Hepatocyte (in vitro differentiated cells): ENCODE data around the gene SLC39A11.

Experiments
- EZH2 ChIP-seq: fragments of 200-600 bp; sonication (generic); IDR thresholded peaks from 2 replicates; pipeline ENCODE4 v1.6.1; 2016; ENCODE audit warnings: antibody characterized with exemption, mild to moderate bottlenecking, borderline replicate concordance
- EZH2phosphoT487 ChIP-seq: fragments of 200-600 bp; sonication (generic); IDR thresholded peaks from one replicate; pipeline ENCODE4 v1.6.1; 2018; ENCODE audit warnings: antibody characterized with exemption, mild to moderate bottlenecking, low read depth, moderate library complexity; ENCODE audit not compliant: unreplicated experiment, severe bottlenecking
- TF ChIP-seq, protein P1 (sequence below): fragments of 200-600 bp; sonication (generic); IDR thresholded peaks from 2 replicates; pipeline ENCODE4 v1.5.1; 2016; ENCODE audit warnings: antibody characterized with exemption, mild to moderate bottlenecking; ENCODE audit not compliant: poor library complexity

GRCh38 chr17:72790190-72790589 is 302.3 kb downstream of the SLC39A11 start:
- TF ChIP-seq, protein P1, sequence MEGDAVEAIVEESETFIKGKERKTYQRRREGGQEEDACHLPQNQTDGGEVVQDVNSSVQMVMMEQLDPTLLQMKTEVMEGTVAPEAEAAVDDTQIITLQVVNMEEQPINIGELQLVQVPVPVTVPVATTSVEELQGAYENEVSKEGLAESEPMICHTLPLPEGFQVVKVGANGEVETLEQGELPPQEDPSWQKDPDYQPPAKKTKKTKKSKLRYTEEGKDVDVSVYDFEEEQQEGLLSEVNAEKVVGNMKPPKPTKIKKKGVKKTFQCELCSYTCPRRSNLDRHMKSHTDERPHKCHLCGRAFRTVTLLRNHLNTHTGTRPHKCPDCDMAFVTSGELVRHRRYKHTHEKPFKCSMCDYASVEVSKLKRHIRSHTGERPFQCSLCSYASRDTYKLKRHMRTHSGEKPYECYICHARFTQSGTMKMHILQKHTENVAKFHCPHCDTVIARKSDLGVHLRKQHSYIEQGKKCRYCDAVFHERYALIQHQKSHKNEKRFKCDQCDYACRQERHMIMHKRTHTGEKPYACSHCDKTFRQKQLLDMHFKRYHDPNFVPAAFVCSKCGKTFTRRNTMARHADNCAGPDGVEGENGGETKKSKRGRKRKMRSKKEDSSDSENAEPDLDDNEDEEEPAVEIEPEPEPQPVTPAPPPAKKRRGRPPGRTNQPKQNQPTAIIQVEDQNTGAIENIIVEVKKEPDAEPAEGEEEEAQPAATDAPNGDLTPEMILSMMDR = no peak
- TF ChIP-seq EZH2 (no peak), EZH2phosphoT487 (no peak)
